ENCODE data around the gene CACTIN. TPM values are rescaled to one million over a fixed set of nuclear protein-coding genes. Genes with fewer than 3 reads are reported as not detected.

Gene CACTIN
- total and polyA plus RNA-seq, 2 experiments from 2014 or later: 19.4 to 49.0 TPM

GRCh38 chr19:3671680-3672574 lies 45.3 kb upstream of the CACTIN start:
- Histone ChIP-seq H3K27me3 (no peaks in the 10 kb centered on the region), H3K4me1 (ENCODE audit: low read depth) (peaks cover 13% of the 10 kb centered on the region), H3K27ac (peak overlapping the region; percentile 63), H3K9me3 (ENCODE audit: low read depth) (no peaks in the 10 kb centered on the region), H3K36me3 (no peaks in the 10 kb centered on the region), H3K4me3 (no peak overlapping the region)
- DNase-seq (ENCODE audit: low read depth in 1 of 2, low spot score in 1 of 2): peak in 1 of 2 donors; percentile 40
- no peak for TF ChIP-seq CTCF (IDR thresholded peaks at IDR 0.05; ENCODE audit: low read depth, low read length)

GRCh38 chr19:3670796-3671679 lies 44.4 kb upstream of the CACTIN start:
- peak in 1 of 2 donors; percentile 88 for DNase-seq (ENCODE audit: low read depth in 1 of 2, low spot score in 1 of 2)
- peak overlapping the region; percentile 63 for H3K27ac ChIP-seq
- H3K36me3 ChIP-seq: no peaks in the 10 kb centered on the region
- no peaks in the 10 kb centered on the region for H3K27me3 ChIP-seq
- H3K4me1 ChIP-seq (ENCODE audit: low read depth): peaks cover 13% of the 10 kb centered on the region
- H3K9me3 ChIP-seq (ENCODE audit: low read depth): no peaks in the 10 kb centered on the region
- TF ChIP-seq CTCF (IDR thresholded peaks at IDR 0.05; ENCODE audit: low read depth, low read length): no peak
- H3K4me3 ChIP-seq: no peak overlapping the region

GRCh38 chr19:3669947-3670795 lies 43.6 kb upstream of the CACTIN start:
- no peak for TF ChIP-seq CTCF (IDR thresholded peaks at IDR 0.05; ENCODE audit: low read depth, low read length)
- H3K36me3 ChIP-seq: no peaks in the 10 kb centered on the region
- no peak overlapping the region for H3K4me3 ChIP-seq
- H3K27ac ChIP-seq: peak overlapping the region; percentile 63
- peak in 1 of 2 donors; percentile 95 for DNase-seq (ENCODE audit: low read depth in 1 of 2, low spot score in 1 of 2)
- H3K4me1 ChIP-seq (ENCODE audit: low read depth): peaks cover 13% of the 10 kb centered on the region
- no peaks in the 10 kb centered on the region for H3K9me3 ChIP-seq (ENCODE audit: low read depth)
- no peaks in the 10 kb centered on the region for H3K27me3 ChIP-seq

GRCh38 chr19:3669082-3669946 lies 42.7 kb upstream of the CACTIN start:
- H3K27ac ChIP-seq: peak overlapping the region; percentile 63
- H3K4me1 ChIP-seq (ENCODE audit: low read depth): peaks cover 13% of the 10 kb centered on the region
- H3K9me3 ChIP-seq (ENCODE audit: low read depth): no peaks in the 10 kb centered on the region
- no peak for DNase-seq (ENCODE audit: low read depth in 1 of 2, low spot score in 1 of 2)
- H3K27me3 ChIP-seq: no peaks in the 10 kb centered on the region
- no peak overlapping the region for H3K4me3 ChIP-seq
- H3K36me3 ChIP-seq: no peaks in the 10 kb centered on the region
- TF ChIP-seq CTCF (IDR thresholded peaks at IDR 0.05; ENCODE audit: low read depth, low read length): no peak

Data from cardiac muscle cell (in vitro differentiated cells and primary cell).